PFSK-1 (cell line): Measurements from ENCODE around the gene ZNF777.

Source experiments
- FOXP2 ChIP-seq: optimal IDR thresholded peaks from 2 replicates; pipeline ENCODE3; 2011; ENCODE audit warnings: borderline replicate concordance, control low read depth, inconsistent platforms; ENCODE audit not compliant: insufficient read depth; ENCODE audit errors: extremely low read length, extremely low read depth
- POLR2AphosphoS5 ChIP-seq: IDR thresholded peaks from 2 replicates; pipeline ENCODE4 v1.6.1; 2012; ENCODE audit warnings: low read depth, mild to moderate bottlenecking, control low read depth, low read length, moderate library complexity
- SIN3A ChIP-seq: IDR thresholded peaks from 2 replicates; pipeline ENCODE4 v1.6.1; 2012; ENCODE audit warnings: mild to moderate bottlenecking, low read length, moderate library complexity, borderline replicate concordance; ENCODE audit not compliant: insufficient read depth
- TAF1 ChIP-seq: IDR thresholded peaks from 2 replicates; pipeline ENCODE4 v1.6.1; 2012; ENCODE audit warnings: low read length, control low read depth, borderline replicate concordance; ENCODE audit not compliant: insufficient read depth
- TF ChIP-seq, protein P1 (sequence below), 2 experiments: IDR thresholded peaks; 2 replicates each; pipeline versions ENCODE4 v1.6.1 to v1.8.0; 2011 to 2012; ENCODE audit warnings: low read depth in 2 of 2, low read length in 2 of 2, control low read depth in 1 of 2, inconsistent platforms in 1 of 2, mild to moderate bottlenecking in 1 of 2, moderate library complexity in 1 of 2; ENCODE audit not compliant: insufficient read depth in 1 of 2

DNA sequence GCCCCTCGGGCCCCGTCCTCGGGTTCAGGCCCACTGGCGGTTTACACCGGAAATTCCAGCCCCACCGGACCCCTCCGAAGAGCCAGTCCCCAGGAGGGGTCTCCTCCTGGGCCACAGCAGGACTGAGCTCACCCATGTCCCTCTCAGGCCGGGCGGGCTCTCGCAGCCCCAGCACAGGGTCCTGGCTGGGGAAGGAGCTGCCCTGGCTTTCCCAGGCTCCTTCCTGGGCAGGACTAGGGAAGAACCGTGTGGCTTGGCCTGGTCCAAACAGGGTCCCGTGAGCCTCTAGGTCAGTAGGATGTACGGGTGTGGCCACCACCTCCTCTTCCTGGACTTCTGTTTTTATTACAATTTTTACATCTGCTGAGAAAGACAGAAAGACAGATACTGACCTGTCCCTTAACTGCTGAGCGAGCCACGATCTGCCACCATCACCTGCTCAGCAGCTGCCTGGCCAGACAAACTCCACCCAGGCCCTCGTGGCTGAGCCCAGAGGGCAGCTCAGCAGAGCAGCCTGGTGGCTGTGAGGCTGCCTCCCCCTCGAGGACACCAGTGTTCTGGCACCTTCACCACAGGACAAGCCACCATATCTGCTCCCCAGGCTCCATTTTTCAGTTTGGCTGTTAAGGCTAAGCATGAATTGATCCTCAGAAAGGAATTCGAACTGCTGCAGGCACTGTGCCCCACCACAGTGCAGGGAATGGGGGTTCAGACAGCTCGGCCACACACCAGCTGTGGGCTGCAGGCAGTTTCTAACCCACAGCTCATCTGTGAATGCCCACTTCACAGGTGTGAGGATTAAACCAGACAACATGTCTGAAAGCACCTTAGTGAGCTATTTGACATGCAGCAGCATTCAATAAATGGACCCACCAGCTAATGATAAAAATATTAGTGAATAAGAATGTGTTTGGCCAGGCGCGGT is 14.5 kb upstream of the ZNF777 start:
- TF ChIP-seq POLR2AphosphoS5 (no peak), TAF1 (no peak), SIN3A (no peak), FOXP2 (no peak)
- TF ChIP-seq, protein P1, sequence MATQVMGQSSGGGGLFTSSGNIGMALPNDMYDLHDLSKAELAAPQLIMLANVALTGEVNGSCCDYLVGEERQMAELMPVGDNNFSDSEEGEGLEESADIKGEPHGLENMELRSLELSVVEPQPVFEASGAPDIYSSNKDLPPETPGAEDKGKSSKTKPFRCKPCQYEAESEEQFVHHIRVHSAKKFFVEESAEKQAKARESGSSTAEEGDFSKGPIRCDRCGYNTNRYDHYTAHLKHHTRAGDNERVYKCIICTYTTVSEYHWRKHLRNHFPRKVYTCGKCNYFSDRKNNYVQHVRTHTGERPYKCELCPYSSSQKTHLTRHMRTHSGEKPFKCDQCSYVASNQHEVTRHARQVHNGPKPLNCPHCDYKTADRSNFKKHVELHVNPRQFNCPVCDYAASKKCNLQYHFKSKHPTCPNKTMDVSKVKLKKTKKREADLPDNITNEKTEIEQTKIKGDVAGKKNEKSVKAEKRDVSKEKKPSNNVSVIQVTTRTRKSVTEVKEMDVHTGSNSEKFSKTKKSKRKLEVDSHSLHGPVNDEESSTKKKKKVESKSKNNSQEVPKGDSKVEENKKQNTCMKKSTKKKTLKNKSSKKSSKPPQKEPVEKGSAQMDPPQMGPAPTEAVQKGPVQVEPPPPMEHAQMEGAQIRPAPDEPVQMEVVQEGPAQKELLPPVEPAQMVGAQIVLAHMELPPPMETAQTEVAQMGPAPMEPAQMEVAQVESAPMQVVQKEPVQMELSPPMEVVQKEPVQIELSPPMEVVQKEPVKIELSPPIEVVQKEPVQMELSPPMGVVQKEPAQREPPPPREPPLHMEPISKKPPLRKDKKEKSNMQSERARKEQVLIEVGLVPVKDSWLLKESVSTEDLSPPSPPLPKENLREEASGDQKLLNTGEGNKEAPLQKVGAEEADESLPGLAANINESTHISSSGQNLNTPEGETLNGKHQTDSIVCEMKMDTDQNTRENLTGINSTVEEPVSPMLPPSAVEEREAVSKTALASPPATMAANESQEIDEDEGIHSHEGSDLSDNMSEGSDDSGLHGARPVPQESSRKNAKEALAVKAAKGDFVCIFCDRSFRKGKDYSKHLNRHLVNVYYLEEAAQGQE (IDR thresholded peaks at IDR 0.05; ENCODE audit: insufficient read depth in 1 of 2, low read depth in 2 of 2, low read length in 2 of 2), result no peak
